ENCODE measurements around the gene DBNDD1. TPM values are rescaled to one million over a fixed set of nuclear protein-coding genes. Genes with fewer than 3 reads are reported as not detected.

The DBNDD1 gene
- total RNA-seq, 1 experiment from 2014 or later, result 2.7 TPM

DNA sequence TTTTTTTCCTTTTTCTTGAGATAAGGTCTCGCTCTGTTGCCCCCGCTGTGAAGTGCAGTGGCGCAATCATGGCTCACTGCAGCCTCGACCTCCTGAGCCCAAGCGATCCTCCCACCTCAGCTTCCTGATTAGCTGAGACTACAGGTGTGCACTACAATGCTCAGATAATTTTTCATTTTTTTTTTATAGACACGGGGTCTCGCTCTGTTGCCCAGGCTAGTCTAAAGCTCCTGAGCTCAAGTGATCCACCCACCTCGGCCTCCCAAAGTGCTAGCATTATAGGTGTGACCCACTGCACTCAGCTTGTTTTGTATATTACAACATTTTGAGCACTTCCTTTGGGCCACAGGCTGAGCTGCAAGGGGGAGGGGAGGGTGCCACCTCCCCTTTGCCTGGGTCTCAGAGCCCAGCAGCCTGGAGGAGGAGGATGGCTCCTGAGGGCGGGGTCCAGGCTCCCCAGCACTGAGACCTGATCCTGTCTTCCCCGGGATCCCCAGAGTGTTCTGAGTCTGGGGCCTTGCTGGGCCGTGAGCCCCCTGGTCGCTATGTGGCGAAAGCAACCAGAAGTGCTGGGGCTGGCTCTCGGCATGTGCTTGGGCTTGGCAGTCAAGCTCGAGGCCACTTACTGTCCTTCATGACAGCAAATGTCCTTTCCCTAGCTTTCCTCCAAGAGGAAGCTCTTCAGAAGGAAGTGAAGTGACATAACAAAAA, 62.6 kb downstream of the DBNDD1 start:
- no peak for DNase-seq (ENCODE audit: low read depth)
- in situ Hi-C loops (cut with HindIII; ENCODE audit: low pct_unique_long_range_greater_than_20kb, low sequenced_read_pairs), result no loop called here

DNA sequence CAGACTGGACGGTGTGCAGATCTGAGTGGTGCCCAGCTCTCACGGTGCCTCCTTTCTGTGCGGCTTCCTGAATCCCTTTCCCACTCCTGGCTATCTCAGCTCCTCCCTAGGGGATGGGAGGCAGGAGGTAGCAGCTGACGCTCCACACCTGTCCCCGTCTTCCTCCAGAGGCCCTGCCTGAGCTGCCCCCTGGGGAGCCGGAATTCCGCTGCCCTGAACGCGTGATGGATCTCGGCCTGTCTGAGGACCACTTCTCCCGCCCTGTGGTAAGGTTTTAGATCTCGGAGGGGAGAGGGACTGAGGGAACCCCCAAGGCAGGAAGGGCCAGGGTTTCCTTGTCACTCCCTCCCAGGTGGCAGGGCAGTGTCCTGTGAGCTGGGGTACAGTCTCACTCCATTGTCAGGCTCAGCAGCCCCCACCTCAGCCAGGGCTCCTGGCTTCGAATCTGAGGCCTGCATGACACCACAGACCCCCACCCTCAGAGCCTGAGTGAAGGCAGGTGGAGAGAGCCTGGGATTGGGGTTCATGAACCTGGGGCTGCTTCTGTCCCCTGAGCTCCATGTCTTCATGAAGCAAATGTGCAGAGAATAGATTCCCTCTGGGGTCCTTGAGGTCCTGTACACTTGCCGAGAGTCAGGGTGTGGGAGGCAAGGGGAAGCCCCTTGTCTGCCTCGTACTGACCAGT, 64.1 kb downstream of the DBNDD1 start:
- in situ Hi-C loops (cut with HindIII; ENCODE audit: low pct_unique_long_range_greater_than_20kb, low sequenced_read_pairs), result no loop called here
- DNase-seq (ENCODE audit: low read depth), result no peak

Other genes with a start within 250 kb of the DBNDD1 start
- gene FANCA, start 202.8 kb downstream of the DBNDD1 start, total RNA-seq (2014; rRNA removed; shearing (Covaris generic); ENCODE audit: low replicate concordance), result 33.5 and 36.8 TPM in 2 replicates
- 6.0 and 13.1 TPM in 2 replicates for gene SPIRE2, start 191.0 kb downstream of the DBNDD1 start, total RNA-seq (2014; rRNA removed; shearing (Covaris generic); ENCODE audit: low replicate concordance)
- gene TCF25, start 145.9 kb downstream of the DBNDD1 start, total RNA-seq (2014; rRNA removed; shearing (Covaris generic); ENCODE audit: low replicate concordance), result 141 and 237 TPM in 2 replicates
- gene MC1R, start 100.6 kb downstream of the DBNDD1 start, total RNA-seq (2014; rRNA removed; shearing (Covaris generic); ENCODE audit: low replicate concordance), result 12.3 and 13.4 TPM in 2 replicates
- 116 and 131 TPM in 2 replicates for gene TUBB3, start 96.1 kb downstream of the DBNDD1 start, total RNA-seq (2014; rRNA removed; shearing (Covaris generic); ENCODE audit: low replicate concordance)
- 91.8 and 94.0 TPM in 2 replicates for gene DEF8, start 70.7 kb downstream of the DBNDD1 start, total RNA-seq (2014; rRNA removed; shearing (Covaris generic); ENCODE audit: low replicate concordance)
- gene PRDM7, start 57.9 kb upstream of the DBNDD1 start, total RNA-seq (2014; rRNA removed; shearing (Covaris generic); ENCODE audit: low replicate concordance), result not detected in 2 replicates